Right lobe of liver (tissue), 6 donors: ENCODE data around the gene WWC1. TPM values are rescaled to one million over a fixed set of nuclear protein-coding genes. Genes with fewer than 3 reads are reported as not detected.

Experiments used
- ATAC-seq, 4 donors: fragments of 200-7000 bp; cut with Tn5 transposase; one replicate each; pipeline ENCODE4 v1.9.1; 2020; ENCODE audit warnings: mild to moderate bottlenecking in 4 of 4, moderate library complexity in 4 of 4
- DNase-seq, 3 donors: peaks; one replicate each; pipeline ENCODE4 v3.0.0-alpha.2; 2020
- H3K27ac ChIP-seq, 3 donors: fragments of 200-600 bp; one replicate each; pipeline ENCODE4 v1.8.0; 2022
- H3K27me3 ChIP-seq, 2 donors: fragments of 200-600 bp; one replicate each; pipeline ENCODE4 v1.8.0; 2022
- H3K36me3 ChIP-seq, 4 donors: fragments of 200-600 bp; sonication (generic) in 1 of 4; one replicate each; pipeline versions ENCODE4 v1.5.1 to v1.8.0; 2017 to 2022; ENCODE audit warnings: control low read depth in 1 of 4
- H3K4me1 ChIP-seq, 4 donors: fragments of 200-600 bp; sonication (generic) in 1 of 4; one replicate each; pipeline versions ENCODE4 v1.5.1 to v1.8.0; 2017 to 2022; ENCODE audit warnings: control low read depth in 1 of 4
- H3K4me3 ChIP-seq, 3 donors: fragments of 200-600 bp; one replicate each; pipeline ENCODE4 v1.8.0; 2022
- H3K9me3 ChIP-seq, 4 donors: fragments of 200-600 bp; sonication (generic) in 1 of 4; one replicate each; pipeline versions ENCODE4 v1.5.1 to v1.8.0; 2017 to 2022; ENCODE audit warnings: control low read depth in 1 of 4
- CTCF ChIP-seq, 4 donors: fragments of 200-600 bp in 3 of 4; fragments of 450-650 bp in 1 of 4; IDR thresholded peaks; one replicate each; pipeline versions ENCODE4 v1.5.1 to v1.8.0; 2016 to 2022; ENCODE audit warnings: antibody characterized with exemption in 4 of 4, mild to moderate bottlenecking in 2 of 4
- POLR2A ChIP-seq: fragments of 450-650 bp; IDR thresholded peaks from one replicate; pipeline ENCODE4 v1.6.1; 2017; ENCODE audit warnings: antibody characterized with exemption, mild to moderate bottlenecking
- WGBS: methylation state at CpG from one replicate; pipeline ENCODE4 v1.1.6; 2018; ENCODE audit warnings: low coverage, low lambda C conversion rate; ENCODE audit not compliant: insufficient coverage; ENCODE audit errors: missing lambda C conversion rate; 5-methylcytosine and 5-hydroxymethylcytosine counted together
- intact Hi-C, 2 donors: fragments of 100-400 bp; cut with DNase I; formaldehyde crosslinking; loops; one replicate each; pipeline versions ENCODE4 v1.11.2 to v1.14.1; 2022
- long read RNA-seq: library from polyadenylated mRNA; unstranded; transcript quantifications from one replicate; pipeline ENCODE4 v2.0.0, GENCODE V29; 2019
- total RNA-seq, 6 experiments: library from RNA; depleted of rRNA in 2 of 6; stranded (reverse); fragments of >200 nt in 2 of 6; fragmentation: NEBNext Ultra II Directional in 3 of 6; extraction: Animal tissue kit (Norgen Biotek cat#: 25700) in 3 of 6; gene quantifications; one replicate each; pipeline versions ENCODE4 v1.1.0 to v1.2.4, GENCODE V29; 2016 to 2023
- donor health status: DM: no; HTN: yes; CAD: no.
- donor health status: DM: no; HTN: no; CAD: no.
- donor health status: DM: no; HTN: no; CAD: no.
- donor health status: DM: no; HTN: yes; CAD: no.
- donor health status: DM: no; HTN: yes; CAD: no.

Gene WWC1
- 10 to 100 TPM in 5 of 6 experiments, 1 to 10 TPM in 1; 9.6 to 74.4 (median 23.5) TPM for total RNA-seq
- long read RNA-seq, partial matches to known transcripts, result 1 of 2 reads
- long read RNA-seq, other reads (novel, unspliced or antisense), result 1 of 2 reads

- Histone ChIP-seq H3K36me3 (no peaks in the 10 kb centered on the region), H3K27me3 (no peaks in the 10 kb centered on the region), H3K4me3 (peak within 1 kb of the TSS; percentile 61 to 76 (median 75)), H3K27ac (peak within 1 kb of the TSS; percentile 23 to 80 (median 60)), H3K9me3 (no peaks in the 10 kb centered on the region), H3K4me1 (peaks cover 0 to 35% (median 15%) of the 10 kb centered on the region in 4 donors)
- intact Hi-C loops, result no loop called here
- DNase-seq (peak; percentile 93 to 94 (median 93)), ATAC-seq (peak; percentile 72 to 91 (median 84))
- WGBS, result 0% methylated on average over 6 of the region's 77 CpGs
- peak; percentile 92 for TF ChIP-seq POLR2A
- peak; percentile 15 to 46 (median 34) for TF ChIP-seq CTCF (IDR thresholded peaks at IDR 0.05)
Measured at GRCh38 chr5:168291342-168291963, at the start of gene WWC1. Gene WWC1 (plus strand): TSS chr5:168291645. CDS start chr5:168292153, 508 bp downstream.

GRCh38 chr5:168244838-168245559 is 46.4 kb upstream of the WWC1 start:
- Histone ChIP-seq H3K27ac (no peak overlapping the region), H3K9me3 (no peaks in the 10 kb centered on the region), H3K4me3 (no peak overlapping the region), H3K27me3 (no peaks in the 10 kb centered on the region), H3K36me3 (no peaks in the 10 kb centered on the region), H3K4me1 (no peaks in the 10 kb centered on the region)
- intact Hi-C loops, result no loop called here
- ATAC-seq, result no peak
- WGBS, result 86% methylated on average over 11 of the region's 13 CpGs
- TF ChIP-seq POLR2A (no peak), CTCF (IDR thresholded peaks at IDR 0.05) (no peak)
- no peak for DNase-seq

DNA sequence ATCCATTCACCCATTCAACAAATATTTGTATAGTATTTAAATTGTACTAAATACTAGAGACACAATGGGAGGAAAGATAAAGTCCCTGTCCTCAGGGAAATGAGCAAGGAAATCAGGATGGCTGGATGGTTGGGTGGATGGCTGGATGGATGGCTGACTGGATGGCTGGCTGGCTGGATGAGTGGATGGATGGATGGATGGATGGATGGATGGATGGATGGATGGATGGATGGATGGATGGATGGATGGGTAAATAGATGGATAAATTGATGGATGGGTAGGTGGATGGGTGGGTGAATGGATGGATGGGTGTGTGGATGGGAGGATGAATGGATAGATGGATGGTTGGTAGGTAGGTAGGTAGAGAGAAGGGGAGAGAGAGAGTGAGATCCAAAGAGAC is 41.5 kb upstream of the WWC1 start:
- H3K9me3 ChIP-seq, result no peaks in the 10 kb centered on the region
- no peak for TF ChIP-seq CTCF (IDR thresholded peaks at IDR 0.05)
- no peak for TF ChIP-seq POLR2A
- no peaks in the 10 kb centered on the region for H3K4me1 ChIP-seq
- ATAC-seq, result no peak
- intact Hi-C loops, result no loop called here
- no peak overlapping the region for H3K27ac ChIP-seq
- DNase-seq, result no peak
- no peak overlapping the region for H3K4me3 ChIP-seq
- H3K27me3 ChIP-seq, result no peaks in the 10 kb centered on the region
- H3K36me3 ChIP-seq, result no peaks in the 10 kb centered on the region

- no peaks in the 10 kb centered on the region for H3K4me1 ChIP-seq
- no peak for DNase-seq
Measured at GRCh38 chr5:168251259-168251658, 40.2 kb upstream of the WWC1 start.

More at GRCh38 chr5:168251259-168251658, 40.2 kb upstream of the WWC1 start:
- 74% methylated on average over 7 of the region's 7 CpGs for WGBS
- H3K36me3 ChIP-seq, result no peaks in the 10 kb centered on the region
- intact Hi-C loops, result no loop called here
- ATAC-seq, result no peak
- no peaks in the 10 kb centered on the region for H3K27me3 ChIP-seq
- no peak overlapping the region for H3K4me3 ChIP-seq
- H3K9me3 ChIP-seq, result no peaks in the 10 kb centered on the region
- H3K27ac ChIP-seq, result no peak overlapping the region
- TF ChIP-seq CTCF (IDR thresholded peaks at IDR 0.05), result no peak
